ENCODE results near the gene KRT222. TPM values are rescaled to one million over a fixed set of nuclear protein-coding genes. Genes with fewer than 3 reads are reported as not detected.
A peak's percentile ranks its signal among the peaks of the same experiment; 100 is the strongest.

KRT222 gene
- total RNA-seq, 2 experiments from 2014 or later, result not detected

DNA sequence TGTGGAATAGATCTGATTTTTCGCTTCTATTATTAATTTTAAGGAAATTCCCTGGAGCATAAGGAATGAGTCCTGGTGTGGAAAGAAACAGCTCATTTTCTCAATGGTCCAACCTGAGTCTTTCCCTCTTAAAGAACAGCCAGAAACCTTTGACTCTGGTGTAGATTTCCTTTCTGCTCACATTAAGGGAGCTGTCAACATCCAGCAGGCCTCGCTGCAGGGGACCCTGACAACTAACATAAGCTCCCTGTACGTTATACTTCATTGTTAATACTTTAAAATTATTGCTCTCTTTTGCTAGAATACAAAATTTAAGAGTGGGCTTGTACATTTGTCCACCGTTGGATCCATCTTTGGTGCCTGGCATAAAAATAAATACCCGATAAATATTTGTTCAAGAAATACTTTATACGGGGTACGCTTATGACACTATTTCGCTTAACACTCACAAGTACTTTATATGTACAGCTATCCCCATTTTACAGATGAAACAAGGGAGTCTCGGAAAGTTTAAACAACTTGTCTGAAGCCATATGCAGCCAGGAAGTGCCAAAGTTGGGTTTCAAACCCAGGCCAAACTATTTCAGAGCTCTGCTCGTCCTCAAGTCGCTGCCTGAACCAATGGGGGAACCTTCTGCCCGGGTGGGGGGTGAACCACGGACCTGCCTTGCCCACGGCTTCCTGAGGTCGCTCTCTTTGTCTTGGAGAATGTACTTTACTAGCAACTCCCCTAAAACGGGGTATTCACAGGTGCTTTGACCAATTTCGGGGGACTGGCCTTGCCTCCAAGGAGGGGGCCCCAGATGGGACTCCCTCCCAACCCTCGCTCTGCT, 18.0 kb downstream of the KRT222 start:
- Mint-ChIP-seq H3K36me3 (peaks cover 27% of the 10 kb centered on the region), H3K4me1 (peaks cover 43% of the 10 kb centered on the region), H3K9me3 (ENCODE audit: low read depth) (no peaks in the 10 kb centered on the region), H3K4me3 (peak overlapping the region; percentile 95), H3K27me3 (no peaks in the 10 kb centered on the region), H3K27ac (peak overlapping the region; percentile 96)
- peak; percentile 74 for DNase-seq
- CTCF ChIA-PET, result interaction anchor here (0.7 to 5.7 kb wide), 14 partner anchors 13 to 1019 kb away, joined by 3 to 30 read pairs (median 4); no protein-coding TSS in a partner anchor
- ATAC-seq, result peak; percentile 60

DNA sequence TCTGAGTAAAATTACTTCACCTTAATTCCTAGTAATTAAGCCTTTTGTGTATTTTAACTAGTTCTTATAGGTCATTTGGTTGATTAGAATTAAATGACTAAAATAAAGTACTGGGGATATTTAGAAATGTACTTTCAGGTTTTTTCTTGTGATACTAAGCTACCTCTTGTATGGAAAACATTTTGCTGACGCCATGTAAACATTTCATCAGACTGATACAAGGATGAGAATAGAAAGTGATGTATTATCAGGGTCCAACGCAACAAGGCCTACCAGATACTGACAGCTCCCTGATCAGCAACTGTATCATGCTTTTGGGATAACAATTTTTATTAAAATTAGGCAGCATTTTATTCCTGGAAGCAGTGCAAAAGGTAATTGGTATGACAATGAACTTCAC, 19.0 kb downstream of the KRT222 start:
- Mint-ChIP-seq H3K36me3 (peaks cover 34% of the 10 kb centered on the region), H3K27me3 (no peaks in the 10 kb centered on the region), H3K4me3 (peak overlapping the region; percentile 35), H3K27ac (no peak overlapping the region), H3K4me1 (peaks cover 47% of the 10 kb centered on the region), H3K9me3 (ENCODE audit: low read depth) (no peaks in the 10 kb centered on the region)
- ATAC-seq (no peak), DNase-seq (no peak)
- CTCF ChIA-PET, result interaction anchor here (0.9 to 5.7 kb wide), 8 partner anchors 13 to 1020 kb away, joined by 3 to 30 read pairs (median 4); no protein-coding TSS in a partner anchor

DNA sequence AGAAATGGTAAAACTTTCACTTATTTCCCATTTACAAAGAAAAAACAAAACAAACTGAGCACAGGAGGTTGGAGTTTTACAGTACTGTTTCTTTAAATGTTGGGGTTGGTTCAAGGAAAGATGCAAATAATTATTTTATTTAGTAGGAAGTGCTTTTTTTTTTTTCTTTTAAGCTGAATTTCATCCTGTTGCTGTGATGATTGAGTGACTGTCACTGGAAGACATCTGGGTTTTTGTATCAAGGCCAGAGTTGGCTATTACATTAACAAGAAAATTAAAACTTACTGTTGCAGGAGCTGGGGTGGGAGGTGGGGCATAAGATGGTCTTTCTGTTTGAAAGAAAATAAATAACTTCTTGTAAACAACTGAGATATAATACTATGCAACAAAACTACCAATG, 19.7 kb downstream of the KRT222 start:
- CTCF ChIA-PET, result interaction anchor here (1.5 to 5.7 kb wide), 3 partner anchors 26 to 85 kb away, joined by 3 to 30 read pairs (median 5); no protein-coding TSS in a partner anchor
- Mint-ChIP-seq H3K4me1 (peaks cover 51% of the 10 kb centered on the region), H3K36me3 (peaks cover 38% of the 10 kb centered on the region), H3K27ac (peak overlapping the region; percentile 71), H3K9me3 (ENCODE audit: low read depth) (no peaks in the 10 kb centered on the region), H3K27me3 (no peaks in the 10 kb centered on the region), H3K4me3 (peak overlapping the region; percentile 10)
- DNase-seq (no peak), ATAC-seq (no peak)

DNA sequence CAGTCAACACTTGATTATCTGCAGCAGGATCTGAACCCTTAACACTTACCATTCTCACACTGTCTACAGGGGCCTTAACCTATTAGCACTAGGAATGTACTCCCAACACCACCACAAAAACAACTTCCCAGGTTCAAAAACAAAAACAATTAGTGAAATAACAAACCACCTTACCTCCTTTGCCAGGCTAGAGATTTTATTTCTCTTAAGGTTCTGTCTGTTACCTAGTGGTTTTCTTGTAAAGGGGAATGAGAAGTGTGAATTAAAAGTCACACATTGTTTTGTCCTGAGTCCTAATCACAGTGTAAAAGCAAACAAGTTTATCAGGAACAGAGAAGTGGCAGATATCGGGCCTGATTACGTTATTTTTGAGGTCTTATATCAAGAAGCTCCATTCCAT, 27.0 kb downstream of the KRT222 start:
- peaks cover 60% of the 10 kb centered on the region for H3K36me3 Mint-ChIP-seq
- H3K27ac Mint-ChIP-seq, result no peak overlapping the region

DNA sequence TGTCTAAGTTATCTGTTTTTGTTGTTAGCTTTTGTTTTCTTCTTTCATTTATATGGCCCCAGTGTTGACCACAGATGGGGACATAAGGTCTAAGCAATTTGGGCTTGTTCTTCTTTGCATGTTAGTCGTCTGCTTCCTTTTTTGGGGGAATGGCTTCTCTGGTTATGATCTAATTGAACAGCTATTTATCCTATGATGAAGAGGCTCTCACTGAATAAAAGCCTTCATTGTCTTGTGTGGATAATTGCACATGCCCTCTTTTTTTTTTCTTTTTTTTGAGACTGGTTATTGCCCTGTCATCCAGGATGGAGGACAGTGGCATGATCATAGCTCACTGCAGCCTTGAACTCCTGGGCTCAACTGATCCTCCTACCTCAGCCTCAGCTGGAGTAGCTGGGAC, 31.1 kb downstream of the KRT222 start:
- Mint-ChIP-seq H3K4me1 (peaks cover 22% of the 10 kb centered on the region), H3K9me3 (ENCODE audit: low read depth) (no peaks in the 10 kb centered on the region), H3K4me3 (no peak overlapping the region), H3K36me3 (peaks cover 68% of the 10 kb centered on the region), H3K27ac (no peak overlapping the region), H3K27me3 (no peaks in the 10 kb centered on the region)
- DNase-seq (no peak), ATAC-seq (no peak)
- CTCF ChIA-PET, result interaction anchor here (0.7 to 2.6 kb wide), 5 partner anchors 9 to 1015 kb away, joined by 3 to 13 read pairs (median 4); no protein-coding TSS in a partner anchor

More for the DNA sequence above, 27.0 kb downstream of the KRT222 start:
- no peak overlapping the region for H3K4me3 Mint-ChIP-seq
- ATAC-seq (no peak), DNase-seq (no peak)
- H3K9me3 Mint-ChIP-seq (ENCODE audit: low read depth), result no peaks in the 10 kb centered on the region
- CTCF ChIA-PET, result no interaction called here
- no peaks in the 10 kb centered on the region for H3K27me3 Mint-ChIP-seq
- peaks cover 40% of the 10 kb centered on the region for H3K4me1 Mint-ChIP-seq

DNA sequence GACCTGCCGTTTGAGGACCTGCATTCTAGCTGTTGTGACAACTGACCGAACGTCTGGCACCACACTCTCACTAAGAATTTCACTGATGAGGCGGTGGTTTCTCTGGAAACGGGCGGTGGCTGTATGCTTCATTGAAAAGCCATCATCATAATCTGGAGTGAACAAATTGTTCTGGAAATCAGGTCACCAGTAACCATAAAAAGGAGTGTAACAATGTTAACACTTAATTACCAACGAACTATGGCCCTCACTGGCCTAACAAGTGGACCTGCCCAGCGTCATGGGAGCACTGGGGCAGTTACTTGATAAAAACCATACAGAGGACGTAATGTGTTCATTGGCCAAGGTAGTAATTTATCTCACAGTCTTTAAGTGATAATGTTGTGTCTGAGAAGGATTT, 32.8 kb downstream of the KRT222 start:
- DNase-seq (no peak), ATAC-seq (no peak)
- H3K4me3 Mint-ChIP-seq, result no peak overlapping the region
- peaks cover 67% of the 10 kb centered on the region for H3K36me3 Mint-ChIP-seq
- H3K27me3 Mint-ChIP-seq, result no peaks in the 10 kb centered on the region
- peaks cover 12% of the 10 kb centered on the region for H3K4me1 Mint-ChIP-seq
- H3K27ac Mint-ChIP-seq, result no peak overlapping the region
- H3K9me3 Mint-ChIP-seq (ENCODE audit: low read depth), result no peaks in the 10 kb centered on the region
- CTCF ChIA-PET, result interaction anchor here (3.1 kb wide), 1 partner anchor 12 kb away, joined by 7 read pairs; no protein-coding TSS in a partner anchor

DNA sequence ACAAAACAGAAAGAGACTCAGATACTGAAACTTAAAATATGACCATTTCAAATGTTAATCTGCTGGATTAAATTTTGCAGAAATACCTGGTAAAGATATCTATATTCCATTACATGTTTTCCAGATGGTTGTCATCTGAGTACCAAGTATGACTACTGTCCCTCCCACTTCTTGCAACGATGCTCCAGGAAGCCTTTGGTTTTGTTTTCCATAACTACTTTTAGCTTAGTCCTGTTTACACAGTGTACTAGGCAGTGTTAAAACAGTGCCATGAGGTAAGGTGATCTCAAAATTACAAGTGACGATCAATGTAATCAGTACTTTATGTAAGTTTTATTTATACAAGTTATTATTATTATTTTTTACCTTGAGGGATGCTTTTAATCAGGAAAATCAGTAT, 35.1 kb downstream of the KRT222 start:
- no peak overlapping the region for H3K27ac Mint-ChIP-seq
- DNase-seq, result no peak

DNA sequence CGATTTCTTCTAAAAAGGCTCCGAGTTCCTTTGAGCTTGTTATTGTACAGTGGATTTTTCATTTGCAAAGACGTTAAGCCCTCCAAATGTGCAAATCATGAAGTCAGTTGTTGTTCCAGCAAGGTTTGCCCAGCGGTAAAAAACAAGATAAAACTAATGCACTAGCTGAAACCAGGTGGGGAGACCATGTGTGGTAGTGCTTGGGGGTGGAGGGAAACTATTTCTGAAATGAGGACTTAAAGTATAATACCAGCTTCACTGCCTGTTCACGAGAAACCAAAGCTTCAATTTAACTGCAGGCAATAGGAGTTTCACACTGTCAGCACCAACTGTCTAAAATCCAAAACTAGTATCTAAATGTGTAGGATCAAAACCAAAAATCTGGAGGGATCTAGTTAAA, 39.7 kb downstream of the KRT222 start:
- CTCF ChIA-PET, result interaction anchor here (0.9 to 1.9 kb wide), 6 partner anchors 9 to 1023 kb away, joined by 3 to 13 read pairs (median 6); partner anchors contain the start of gene SMARCE1
- ATAC-seq (no peak), DNase-seq (no peak)
- no peaks in the 10 kb centered on the region for H3K27me3 Mint-ChIP-seq
- H3K27ac Mint-ChIP-seq, result no peak overlapping the region
- H3K4me3 Mint-ChIP-seq, result no peak overlapping the region
- H3K4me1 Mint-ChIP-seq, result peaks cover 43% of the 10 kb centered on the region
- peaks cover 26% of the 10 kb centered on the region for H3K36me3 Mint-ChIP-seq
- H3K9me3 Mint-ChIP-seq (ENCODE audit: low read depth), result no peaks in the 10 kb centered on the region

More for the DNA sequence above, 35.1 kb downstream of the KRT222 start:
- H3K4me3 Mint-ChIP-seq, result no peak overlapping the region
- CTCF ChIA-PET, result interaction anchor here (1.0 to 3.1 kb wide), 5 partner anchors 10 to 1033 kb away, joined by 3 to 9 read pairs (median 5); partner anchors contain the start of gene SMARCE1
- H3K9me3 Mint-ChIP-seq (ENCODE audit: low read depth), result no peaks in the 10 kb centered on the region
- peaks cover 58% of the 10 kb centered on the region for H3K36me3 Mint-ChIP-seq
- H3K27me3 Mint-ChIP-seq, result no peaks in the 10 kb centered on the region
- no peak for ATAC-seq
- peaks cover 14% of the 10 kb centered on the region for H3K4me1 Mint-ChIP-seq

DNA sequence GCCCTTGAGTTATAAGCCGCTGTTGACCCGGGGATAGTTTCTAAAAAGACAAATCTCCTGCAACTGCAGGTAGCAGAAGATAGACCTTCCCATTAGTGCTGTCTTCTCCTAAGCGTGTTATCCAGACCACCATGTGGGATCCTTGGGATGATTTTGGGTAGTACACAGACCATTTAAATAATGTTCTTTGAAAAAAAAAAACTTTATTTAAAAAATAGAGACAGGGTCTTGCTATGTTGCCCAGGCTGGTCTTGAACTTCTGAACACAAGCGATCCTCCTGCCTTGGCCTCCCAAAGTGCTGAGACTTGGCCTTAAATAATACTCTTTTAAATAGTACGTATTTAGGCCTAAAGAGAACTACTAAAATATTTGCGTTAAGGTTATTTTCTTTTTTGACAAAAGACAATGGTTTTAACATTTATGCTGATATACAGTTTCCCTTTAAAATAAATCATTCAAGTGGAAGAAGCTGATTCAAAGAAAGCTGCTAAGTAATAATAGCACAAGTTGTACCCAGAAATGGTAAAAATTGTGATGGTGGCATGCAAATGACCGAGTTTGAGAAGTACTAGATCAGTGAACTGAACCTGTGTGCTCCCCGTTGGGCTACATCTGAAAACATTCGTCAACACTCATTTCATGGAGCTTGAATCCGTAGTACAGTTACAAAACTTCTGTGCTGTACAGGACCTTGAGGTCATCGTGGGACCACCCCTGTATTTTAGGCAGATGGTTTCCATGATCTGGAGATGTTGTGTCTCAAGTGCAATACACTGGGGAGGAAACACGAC, 41.4 kb downstream of the KRT222 start:
- Mint-ChIP-seq H3K4me3 (no peak overlapping the region), H3K9me3 (ENCODE audit: low read depth) (no peaks in the 10 kb centered on the region), H3K4me1 (peaks cover 57% of the 10 kb centered on the region), H3K27me3 (no peaks in the 10 kb centered on the region), H3K27ac (no peak overlapping the region), H3K36me3 (peaks cover 14% of the 10 kb centered on the region)
- no peak for ATAC-seq
- CTCF ChIA-PET, result interaction anchor here (0.9 to 2.8 kb wide), 5 partner anchors 8 to 234 kb away, joined by 3 to 13 read pairs (median 6); partner anchors contain the start of gene SMARCE1
- no peak for DNase-seq

DNA sequence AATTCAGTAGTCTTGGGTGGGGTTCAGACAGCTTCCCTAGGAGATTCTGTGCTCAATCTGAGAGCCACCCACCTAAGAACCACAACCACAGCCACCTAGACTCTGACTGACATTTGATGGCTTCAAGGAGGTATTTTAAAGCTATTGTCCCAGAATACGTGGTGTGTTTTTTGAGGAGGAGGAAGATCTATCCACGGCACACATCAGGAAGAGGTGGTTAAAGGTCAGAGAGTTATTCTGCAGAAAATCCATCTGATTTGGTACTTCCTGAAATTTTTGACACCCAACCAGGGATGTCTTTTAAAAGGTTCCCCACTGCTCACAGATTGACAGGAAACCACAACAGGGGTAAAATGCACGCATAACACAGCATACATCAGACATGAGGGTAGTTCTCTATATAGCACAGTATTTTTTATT, 42.5 kb downstream of the KRT222 start:
- peak overlapping the region; percentile 33 for H3K4me3 Mint-ChIP-seq
- CTCF ChIA-PET, result interaction anchor here (1.4 to 3.8 kb wide), 5 partner anchors 15 to 235 kb away, joined by 3 to 37 read pairs (median 5); partner anchors contain the start of genes CCR7 and SMARCE1
- H3K27ac Mint-ChIP-seq, result peak overlapping the region; percentile 65
- H3K4me1 Mint-ChIP-seq, result peaks cover 57% of the 10 kb centered on the region
- H3K36me3 Mint-ChIP-seq, result peaks cover 8% of the 10 kb centered on the region
- ATAC-seq, result peak; percentile 64
- peak; percentile 78 for DNase-seq
- H3K9me3 Mint-ChIP-seq (ENCODE audit: low read depth), result no peaks in the 10 kb centered on the region
- H3K27me3 Mint-ChIP-seq, result no peaks in the 10 kb centered on the region

DNA sequence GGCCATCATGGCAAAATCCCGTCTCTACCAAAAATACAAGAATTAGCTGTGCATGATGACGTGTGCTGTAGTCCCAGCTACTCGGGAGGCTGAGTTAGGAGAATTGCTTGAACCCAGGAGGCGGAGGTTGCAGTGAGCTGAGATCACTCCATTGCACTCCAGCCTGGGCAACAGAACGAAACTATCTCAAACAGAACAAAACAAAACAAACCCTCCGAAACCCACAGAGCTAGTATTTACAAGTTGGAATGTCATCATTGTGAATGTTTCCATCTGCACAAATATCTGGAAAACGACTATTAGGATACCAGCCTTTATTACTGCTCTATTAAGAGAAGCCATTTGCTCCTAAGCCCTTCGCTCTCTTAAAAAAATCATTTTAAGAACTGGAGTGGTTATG, 43.4 kb downstream of the KRT222 start:
- DNase-seq (no peak), ATAC-seq (no peak)
- H3K27me3 Mint-ChIP-seq, result no peaks in the 10 kb centered on the region
- no peak overlapping the region for H3K27ac Mint-ChIP-seq
- H3K4me3 Mint-ChIP-seq, result no peak overlapping the region
- H3K9me3 Mint-ChIP-seq (ENCODE audit: low read depth), result no peaks in the 10 kb centered on the region
- H3K36me3 Mint-ChIP-seq, result no peaks in the 10 kb centered on the region
- peaks cover 60% of the 10 kb centered on the region for H3K4me1 Mint-ChIP-seq
- CTCF ChIA-PET, result interaction anchor here (1.2 to 3.8 kb wide), 7 partner anchors 12 to 1026 kb away, joined by 3 to 37 read pairs (median 3); partner anchors contain the start of genes CCR7 and SMARCE1

DNA sequence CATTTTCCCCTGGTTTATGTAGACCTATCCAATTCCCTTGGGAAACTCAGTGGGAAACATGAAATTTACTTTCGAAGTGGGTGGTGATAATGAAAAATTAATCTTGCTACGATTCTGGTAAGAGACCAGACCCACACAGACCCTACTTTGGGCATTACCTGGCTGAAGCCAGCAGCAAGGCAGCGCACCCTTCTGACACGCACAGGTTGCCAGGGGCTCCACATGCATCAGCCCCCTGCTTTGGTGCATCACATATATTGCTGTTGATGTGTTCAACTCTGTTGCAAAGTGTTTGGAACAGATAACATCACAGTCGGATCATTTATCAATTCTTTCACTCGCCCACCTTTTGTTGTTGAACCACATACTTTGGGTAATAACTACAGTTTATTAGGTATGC, 44.0 kb downstream of the KRT222 start:
- Mint-ChIP-seq H3K4me1 (peaks cover 60% of the 10 kb centered on the region), H3K27me3 (no peaks in the 10 kb centered on the region), H3K36me3 (no peaks in the 10 kb centered on the region), H3K9me3 (ENCODE audit: low read depth) (no peaks in the 10 kb centered on the region), H3K27ac (no peak overlapping the region), H3K4me3 (no peak overlapping the region)
- CTCF ChIA-PET, result interaction anchor here (1.2 to 3.8 kb wide), 7 partner anchors 9 to 1027 kb away, joined by 3 to 37 read pairs (median 3); partner anchors contain the start of genes CCR7, SMARCE1 and TOP2A
- ATAC-seq, result no peak
- no peak for DNase-seq
